GM23338 (cell line): Measurements from ENCODE around the gene LUC7L2. TPM values are rescaled to one million over a fixed set of nuclear protein-coding genes. Genes with fewer than 3 reads are reported as not detected.

Source experiments
- ATAC-seq: fragments of 200-7000 bp; cut with Tn5 transposase; 3 replicates; pipeline ENCODE4 v1.9.1; 2020
- DNase-seq: peaks from one replicate; pipeline ENCODE4 v3.0.0-alpha.2; 2015; ENCODE audit warnings: low spot score
- H2AFZ ChIP-seq: fragments of 200-600 bp; sonication (generic); 2 replicates; pipeline ENCODE4 v1.8.0; 2016; ENCODE audit warnings: antibody characterized with exemption, mild to moderate bottlenecking, moderate library complexity
- H3F3A ChIP-seq: fragments of 200-600 bp; sonication (generic); replicated peaks from 2 replicates; pipeline ENCODE4 v1.8.0; 2017; ENCODE audit warnings: antibody characterized with exemption, mixed run types, low read depth
- H3K27ac ChIP-seq: fragments of 200-600 bp; sonication (generic); 2 replicates; pipeline ENCODE4 v1.6.1; 2016; ENCODE audit warnings: low read depth
- H3K27me3 ChIP-seq: fragments of 200-600 bp; sonication (generic); 2 replicates; pipeline ENCODE4 v1.8.0; 2016; ENCODE audit warnings: mild to moderate bottlenecking, mixed run types, moderate library complexity; ENCODE audit not compliant: insufficient read depth
- H3K36me3 ChIP-seq: fragments of 200-600 bp; sonication (generic); 2 replicates; pipeline ENCODE4 v1.8.0; 2016; ENCODE audit warnings: mild to moderate bottlenecking; ENCODE audit not compliant: insufficient read depth
- H3K4me1 ChIP-seq: fragments of 200-600 bp; sonication (generic); 2 replicates; pipeline ENCODE4 v1.8.0; 2016; ENCODE audit warnings: mild to moderate bottlenecking, moderate library complexity; ENCODE audit not compliant: insufficient read depth
- H3K4me2 ChIP-seq: fragments of 200-600 bp; sonication (generic); 2 replicates; pipeline ENCODE4 v1.7.1; 2017; ENCODE audit warnings: mixed run types
- H3K4me3 ChIP-seq: fragments of 200-600 bp; sonication (generic); 2 replicates; pipeline ENCODE4 v1.6.1; 2016; ENCODE audit warnings: mixed run types
- H3K79me2 ChIP-seq: fragments of 200-600 bp; sonication (generic); replicated peaks from 2 replicates; pipeline ENCODE4 v1.8.0; 2017; ENCODE audit warnings: mild to moderate bottlenecking; ENCODE audit not compliant: insufficient read depth
- H3K9me2 ChIP-seq: fragments of 200-600 bp; sonication (generic); 2 replicates; pipeline ENCODE4 v1.8.0; 2017; ENCODE audit not compliant: insufficient read depth
- H4K20me1 ChIP-seq: fragments of 200-600 bp; sonication (generic); replicated peaks from 2 replicates; pipeline ENCODE4 v1.8.0; 2017; ENCODE audit warnings: mild to moderate bottlenecking; ENCODE audit not compliant: insufficient read depth
- H3K27ac Mint-ChIP-seq: 2 replicates; pipeline ENCODE4 v1.8.0; 2020; ENCODE audit warnings: inconsistent platforms, mild to moderate bottlenecking, moderate library complexity, mixed read lengths
- H3K27me3 Mint-ChIP-seq: 3 replicates; pipeline ENCODE4 v1.8.0; 2022; ENCODE audit warnings: low read depth, mild to moderate bottlenecking, moderate library complexity, mixed read lengths, inconsistent platforms; ENCODE audit not compliant: insufficient read depth, poor library complexity
- H3K36me3 Mint-ChIP-seq: 3 replicates; pipeline ENCODE4 v1.8.0; 2021; ENCODE audit warnings: low read depth, mild to moderate bottlenecking, inconsistent platforms, moderate library complexity, mixed read lengths
- H3K4me1 Mint-ChIP-seq: 3 replicates; pipeline ENCODE4 v1.8.0; 2020; ENCODE audit warnings: mild to moderate bottlenecking, inconsistent platforms, mixed read lengths
- H3K4me3 Mint-ChIP-seq: 3 replicates; pipeline ENCODE4 v1.8.0; 2021; ENCODE audit warnings: moderate library complexity, mild to moderate bottlenecking, inconsistent platforms, mixed read lengths
- H3K9me3 Mint-ChIP-seq: 3 replicates; pipeline ENCODE4 v1.8.0; 2020; ENCODE audit warnings: moderate library complexity, mild to moderate bottlenecking, inconsistent platforms, mixed read lengths
- EZH2 ChIP-seq: fragments of 200-600 bp; sonication (generic); IDR thresholded peaks from one replicate; pipeline ENCODE4 v1.8.0; 2017; ENCODE audit warnings: antibody characterized with exemption, mild to moderate bottlenecking, low read depth; ENCODE audit not compliant: unreplicated experiment
- EZH2phosphoT487 ChIP-seq: fragments of 200-600 bp; sonication (generic); IDR thresholded peaks from one replicate; pipeline ENCODE4 v1.8.1; 2018; ENCODE audit warnings: antibody characterized with exemption; ENCODE audit not compliant: unreplicated experiment
- JUNB ChIP-seq: IDR thresholded peaks from one replicate; pipeline ENCODE4 v1.6.1; 2016; ENCODE audit warnings: antibody characterized with exemption; ENCODE audit not compliant: unreplicated experiment
- NANOG ChIP-seq: IDR thresholded peaks from 2 replicates; pipeline ENCODE4 v1.6.1; 2016; ENCODE audit warnings: antibody characterized with exemption, borderline replicate concordance
- ZNF331 ChIP-seq: fragments of 250-450 bp; sonication (Bioruptor Pico); IDR thresholded peaks from 2 replicates; pipeline ENCODE4 v1.5.0; 2020; ENCODE audit warnings: low read depth, mild to moderate bottlenecking, moderate library complexity
- polyA plus RNA-seq: library from polyadenylated mRNA; unstranded; fragments of >200 nt; fragmentation: Nextera tagmentation; extraction: Ambion mirVana; gene quantifications from 2 replicates; pipeline ENCODE4 v1.2.1, GENCODE V29; 2016
- total RNA-seq: library from RNA; depleted of rRNA; stranded (reverse); fragments of >200 nt; shearing (Covaris generic); gene quantifications from 2 replicates; pipeline ENCODE4 v1.2.3, GENCODE V29; 2014
- TF ChIP-seq, protein P1 (sequence below), 2 experiments: fragments of 200-600 bp in 1 of 2; sonication (generic) in 1 of 2; conservative IDR thresholded peaks; 2 replicates each; pipeline versions ENCODE4 v1.5.1 to v1.6.1; 2016 to 2017; ENCODE audit warnings: antibody characterized with exemption in 2 of 2, low read depth in 2 of 2, mild to moderate bottlenecking in 2 of 2, moderate library complexity in 1 of 2
- TF ChIP-seq, protein P2 (sequence below): fragments of 250-450 bp; sonication (Bioruptor Pico); IDR thresholded peaks from 2 replicates; pipeline ENCODE4 v1.5.0; 2020; ENCODE audit warnings: mild to moderate bottlenecking, moderate library complexity
- TF ChIP-seq, protein P3 (sequence below): IDR thresholded peaks from 2 replicates; pipeline ENCODE4 v1.6.1; 2016; ENCODE audit warnings: antibody characterized with exemption

The LUC7L2 gene
- total and polyA plus RNA-seq, 2 experiments from 2014 or later: 40.3 to 57.3 TPM

DNA sequence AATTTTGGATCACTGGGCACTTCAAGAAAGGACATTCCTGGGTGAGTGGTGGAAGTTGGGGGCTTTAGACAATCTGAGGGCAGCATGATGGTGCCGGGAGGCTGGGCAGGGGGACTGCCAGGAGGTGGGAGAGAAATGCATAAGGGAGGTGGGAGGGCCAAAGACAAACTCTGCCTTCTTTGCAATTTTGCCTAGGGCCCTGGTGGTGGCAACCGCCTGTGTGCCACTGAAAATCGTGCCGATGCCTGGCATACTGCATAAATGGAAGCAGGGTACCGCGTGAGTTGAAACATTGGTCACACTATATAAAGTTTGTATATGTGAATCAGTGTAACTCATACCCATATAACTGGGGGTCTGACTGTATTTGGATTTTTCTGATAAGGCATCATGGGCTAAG is 3.3 kb downstream of the LUC7L2 start:
- H4K20me1 ChIP-seq: peaks cover 23% of the 10 kb centered on the region

DNA sequence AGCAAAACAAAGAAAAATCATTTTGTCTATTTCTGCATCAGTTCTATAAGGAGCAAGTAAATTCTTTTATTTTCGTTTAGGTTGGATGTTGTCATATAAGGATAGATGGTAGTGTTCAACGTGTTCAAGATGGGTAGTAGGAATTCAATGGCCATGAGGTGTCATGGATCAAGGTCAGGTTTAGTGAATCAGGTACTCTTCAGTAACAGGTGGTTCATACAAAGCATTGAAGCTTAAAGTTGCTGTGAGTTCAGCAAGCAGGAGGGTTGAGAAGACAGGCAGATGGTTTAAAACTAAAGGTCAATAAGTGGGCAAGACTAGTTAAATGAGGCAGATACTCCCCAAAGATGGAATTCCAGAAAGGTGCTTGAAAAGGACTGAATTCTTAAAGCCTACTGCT is 5.6 kb downstream of the LUC7L2 start:
- H3K79me2 ChIP-seq: peaks cover 98% of the 10 kb centered on the region
- DNase-seq: no peak
- H3K27ac ChIP-seq: no peak overlapping the region
- Mint-ChIP-seq H3K9me3 (no peaks in the 10 kb centered on the region), H3K27me3 (peaks cover 5% of the 10 kb centered on the region), H3K4me1 (peaks cover 41% of the 10 kb centered on the region), H3K27ac (no peak overlapping the region), H3K4me3 (no peak overlapping the region), H3K36me3 (peaks cover 23% of the 10 kb centered on the region)
- no peaks in the 10 kb centered on the region for H3F3A ChIP-seq
- H4K20me1 ChIP-seq: peaks cover 38% of the 10 kb centered on the region
- H3K9me2 ChIP-seq: no peaks in the 10 kb centered on the region
- ATAC-seq: no peak
- H3K4me1 ChIP-seq: peaks cover 34% of the 10 kb centered on the region
- no peaks in the 10 kb centered on the region for H3K36me3 ChIP-seq
- no peaks in the 10 kb centered on the region for H3K27me3 ChIP-seq
- H2AFZ ChIP-seq: no peak overlapping the region
- no peak overlapping the region for H3K4me2 ChIP-seq
- H3K4me3 ChIP-seq: no peak overlapping the region
- no peak for TF ChIP-seq ZNF331 (CRISPR knock-in tag)
- no peak for TF ChIP-seq NANOG
- TF ChIP-seq, protein P1, sequence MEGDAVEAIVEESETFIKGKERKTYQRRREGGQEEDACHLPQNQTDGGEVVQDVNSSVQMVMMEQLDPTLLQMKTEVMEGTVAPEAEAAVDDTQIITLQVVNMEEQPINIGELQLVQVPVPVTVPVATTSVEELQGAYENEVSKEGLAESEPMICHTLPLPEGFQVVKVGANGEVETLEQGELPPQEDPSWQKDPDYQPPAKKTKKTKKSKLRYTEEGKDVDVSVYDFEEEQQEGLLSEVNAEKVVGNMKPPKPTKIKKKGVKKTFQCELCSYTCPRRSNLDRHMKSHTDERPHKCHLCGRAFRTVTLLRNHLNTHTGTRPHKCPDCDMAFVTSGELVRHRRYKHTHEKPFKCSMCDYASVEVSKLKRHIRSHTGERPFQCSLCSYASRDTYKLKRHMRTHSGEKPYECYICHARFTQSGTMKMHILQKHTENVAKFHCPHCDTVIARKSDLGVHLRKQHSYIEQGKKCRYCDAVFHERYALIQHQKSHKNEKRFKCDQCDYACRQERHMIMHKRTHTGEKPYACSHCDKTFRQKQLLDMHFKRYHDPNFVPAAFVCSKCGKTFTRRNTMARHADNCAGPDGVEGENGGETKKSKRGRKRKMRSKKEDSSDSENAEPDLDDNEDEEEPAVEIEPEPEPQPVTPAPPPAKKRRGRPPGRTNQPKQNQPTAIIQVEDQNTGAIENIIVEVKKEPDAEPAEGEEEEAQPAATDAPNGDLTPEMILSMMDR (conservative IDR thresholded peaks at IDR 0.05; ENCODE audit: low read depth in 2 of 2): no peak
- TF ChIP-seq, protein P2, sequence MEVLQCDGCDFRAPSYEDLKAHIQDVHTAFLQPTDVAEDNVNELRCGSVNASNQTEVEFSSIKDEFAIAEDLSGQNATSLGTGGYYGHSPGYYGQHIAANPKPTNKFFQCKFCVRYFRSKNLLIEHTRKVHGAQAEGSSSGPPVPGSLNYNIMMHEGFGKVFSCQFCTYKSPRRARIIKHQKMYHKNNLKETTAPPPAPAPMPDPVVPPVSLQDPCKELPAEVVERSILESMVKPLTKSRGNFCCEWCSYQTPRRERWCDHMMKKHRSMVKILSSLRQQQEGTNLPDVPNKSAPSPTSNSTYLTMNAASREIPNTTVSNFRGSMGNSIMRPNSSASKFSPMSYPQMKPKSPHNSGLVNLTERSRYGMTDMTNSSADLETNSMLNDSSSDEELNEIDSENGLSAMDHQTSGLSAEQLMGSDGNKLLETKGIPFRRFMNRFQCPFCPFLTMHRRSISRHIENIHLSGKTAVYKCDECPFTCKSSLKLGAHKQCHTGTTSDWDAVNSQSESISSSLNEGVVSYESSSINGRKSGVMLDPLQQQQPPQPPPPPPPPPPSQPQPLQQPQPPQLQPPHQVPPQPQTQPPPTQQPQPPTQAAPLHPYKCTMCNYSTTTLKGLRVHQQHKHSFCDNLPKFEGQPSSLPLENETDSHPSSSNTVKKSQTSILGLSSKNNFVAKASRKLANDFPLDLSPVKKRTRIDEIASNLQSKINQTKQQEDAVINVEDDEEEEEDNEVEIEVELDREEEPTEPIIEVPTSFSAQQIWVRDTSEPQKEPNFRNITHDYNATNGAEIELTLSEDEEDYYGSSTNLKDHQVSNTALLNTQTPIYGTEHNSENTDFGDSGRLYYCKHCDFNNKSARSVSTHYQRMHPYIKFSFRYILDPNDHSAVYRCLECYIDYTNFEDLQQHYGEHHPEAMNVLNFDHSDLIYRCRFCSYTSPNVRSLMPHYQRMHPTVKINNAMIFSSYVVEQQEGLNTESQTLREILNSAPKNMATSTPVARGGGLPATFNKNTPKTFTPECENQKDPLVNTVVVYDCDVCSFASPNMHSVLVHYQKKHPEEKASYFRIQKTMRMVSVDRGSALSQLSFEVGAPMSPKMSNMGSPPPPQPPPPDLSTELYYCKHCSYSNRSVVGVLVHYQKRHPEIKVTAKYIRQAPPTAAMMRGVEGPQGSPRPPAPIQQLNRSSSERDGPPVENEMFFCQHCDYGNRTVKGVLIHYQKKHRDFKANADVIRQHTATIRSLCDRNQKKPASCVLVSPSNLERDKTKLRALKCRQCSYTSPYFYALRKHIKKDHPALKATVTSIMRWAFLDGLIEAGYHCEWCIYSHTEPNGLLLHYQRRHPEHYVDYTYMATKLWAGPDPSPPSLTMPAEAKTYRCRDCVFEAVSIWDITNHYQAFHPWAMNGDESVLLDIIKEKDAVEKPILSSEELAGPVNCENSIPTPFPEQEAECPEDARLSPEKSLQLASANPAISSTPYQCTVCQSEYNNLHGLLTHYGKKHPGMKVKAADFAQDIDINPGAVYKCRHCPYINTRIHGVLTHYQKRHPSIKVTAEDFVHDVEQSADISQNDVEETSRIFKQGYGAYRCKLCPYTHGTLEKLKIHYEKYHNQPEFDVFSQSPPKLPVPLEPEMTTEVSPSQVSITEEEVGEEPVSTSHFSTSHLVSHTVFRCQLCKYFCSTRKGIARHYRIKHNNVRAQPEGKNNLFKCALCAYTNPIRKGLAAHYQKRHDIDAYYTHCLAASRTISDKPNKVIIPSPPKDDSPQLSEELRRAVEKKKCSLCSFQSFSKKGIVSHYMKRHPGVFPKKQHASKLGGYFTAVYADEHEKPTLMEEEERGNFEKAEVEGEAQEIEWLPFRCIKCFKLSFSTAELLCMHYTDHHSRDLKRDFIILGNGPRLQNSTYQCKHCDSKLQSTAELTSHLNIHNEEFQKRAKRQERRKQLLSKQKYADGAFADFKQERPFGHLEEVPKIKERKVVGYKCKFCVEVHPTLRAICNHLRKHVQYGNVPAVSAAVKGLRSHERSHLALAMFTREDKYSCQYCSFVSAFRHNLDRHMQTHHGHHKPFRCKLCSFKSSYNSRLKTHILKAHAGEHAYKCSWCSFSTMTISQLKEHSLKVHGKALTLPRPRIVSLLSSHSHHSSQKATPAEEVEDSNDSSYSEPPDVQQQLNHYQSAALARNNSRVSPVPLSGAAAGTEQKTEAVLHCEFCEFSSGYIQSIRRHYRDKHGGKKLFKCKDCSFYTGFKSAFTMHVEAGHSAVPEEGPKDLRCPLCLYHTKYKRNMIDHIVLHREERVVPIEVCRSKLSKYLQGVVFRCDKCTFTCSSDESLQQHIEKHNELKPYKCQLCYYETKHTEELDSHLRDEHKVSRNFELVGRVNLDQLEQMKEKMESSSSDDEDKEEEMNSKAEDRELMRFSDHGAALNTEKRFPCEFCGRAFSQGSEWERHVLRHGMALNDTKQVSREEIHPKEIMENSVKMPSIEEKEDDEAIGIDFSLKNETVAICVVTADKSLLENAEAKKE (CRISPR knock-in tag): no peak
- no peak for TF ChIP-seq JUNB

More for the DNA sequence above, 3.3 kb downstream of the LUC7L2 start:
- H3K36me3 ChIP-seq: no peaks in the 10 kb centered on the region
- peaks cover 75% of the 10 kb centered on the region for H3K79me2 ChIP-seq
- no peak overlapping the region for H3K27ac ChIP-seq
- H3F3A ChIP-seq: 0 out of 2 replicates have a peak, but pooled peaks cover 6% of the 10 kb centered on the region
- Mint-ChIP-seq H3K27ac (peak overlapping the region; percentile 16), H3K27me3 (peaks cover 14% of the 10 kb centered on the region), H3K4me3 (peak overlapping the region; percentile 90), H3K36me3 (peaks cover 23% of the 10 kb centered on the region), H3K4me1 (peaks cover 28% of the 10 kb centered on the region), H3K9me3 (no peaks in the 10 kb centered on the region)
- ATAC-seq: no peak
- H3K9me2 ChIP-seq: no peaks in the 10 kb centered on the region
- peak overlapping the region; percentile 23; the same call in 1 of the 2 replicates for H3K4me2 ChIP-seq
- 0 out of 2 replicates have a peak overlapping the region, but pooled peaks have one; percentile 71 for H3K4me3 ChIP-seq
- H3K4me1 ChIP-seq: peaks cover 19% of the 10 kb centered on the region
- no peaks in the 10 kb centered on the region for H3K27me3 ChIP-seq
- no peak for DNase-seq
- TF ChIP-seq NANOG (no peak), EZH2 (no peak), ZNF331 (CRISPR knock-in tag) (no peak), JUNB (no peak), EZH2phosphoT487 (no peak)
- TF ChIP-seq, protein P3, sequence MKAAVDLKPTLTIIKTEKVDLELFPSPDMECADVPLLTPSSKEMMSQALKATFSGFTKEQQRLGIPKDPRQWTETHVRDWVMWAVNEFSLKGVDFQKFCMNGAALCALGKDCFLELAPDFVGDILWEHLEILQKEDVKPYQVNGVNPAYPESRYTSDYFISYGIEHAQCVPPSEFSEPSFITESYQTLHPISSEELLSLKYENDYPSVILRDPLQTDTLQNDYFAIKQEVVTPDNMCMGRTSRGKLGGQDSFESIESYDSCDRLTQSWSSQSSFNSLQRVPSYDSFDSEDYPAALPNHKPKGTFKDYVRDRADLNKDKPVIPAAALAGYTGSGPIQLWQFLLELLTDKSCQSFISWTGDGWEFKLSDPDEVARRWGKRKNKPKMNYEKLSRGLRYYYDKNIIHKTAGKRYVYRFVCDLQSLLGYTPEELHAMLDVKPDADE: no peak
- TF ChIP-seq, protein P1 (conservative IDR thresholded peaks at IDR 0.05; ENCODE audit: low read depth in 2 of 2): no peak
- H2AFZ ChIP-seq: no peak overlapping the region
